ENCODE results near the gene CEP290.

The CEP290 gene

DNA sequence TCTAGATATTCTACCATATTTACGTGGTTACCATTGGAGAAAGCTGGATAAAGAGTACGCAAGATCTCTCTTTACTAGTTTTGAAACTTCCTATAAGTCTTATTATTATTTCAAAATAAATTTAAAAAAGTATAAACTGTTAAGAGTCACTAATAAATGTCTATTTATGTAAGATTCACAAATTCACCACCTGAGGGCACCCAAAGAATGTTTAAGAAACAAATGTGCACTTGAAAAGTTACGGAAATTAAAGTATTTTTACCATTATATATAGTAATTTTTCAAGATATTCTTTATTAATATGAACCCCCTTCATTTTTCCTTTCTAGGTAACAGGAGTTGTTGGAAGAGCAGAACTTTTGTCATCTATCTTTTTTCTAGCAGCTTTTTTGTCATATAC, 12.1 kb upstream of the CEP290 start:
- Histone ChIP-seq H3K36me3 (ENCODE audit: control insufficient read depth, insufficient read depth, low read length) (peaks cover 2% of the 10 kb centered on the region), H3K27me3 (replicated peaks; ENCODE audit: control insufficient read depth, insufficient read depth, low read length) (no peaks in the 10 kb centered on the region), H3K4me3 (replicated peaks; ENCODE audit: low read depth, low read length) (no peak overlapping the region)
- DNase-seq (ENCODE audit: extremely low read depth, insufficient read length): no peak
- no peak for TF ChIP-seq CTCF (IDR thresholded peaks at IDR 0.05; ENCODE audit: insufficient read depth, low read length, poor library complexity, severe bottlenecking)

- TF ChIP-seq CTCF (IDR thresholded peaks at IDR 0.05; ENCODE audit: insufficient read depth, low read length, poor library complexity, severe bottlenecking): no peak
- peaks cover 2% of the 10 kb centered on the region for H3K36me3 ChIP-seq (ENCODE audit: control insufficient read depth, insufficient read depth, low read length)
- H3K27me3 ChIP-seq (replicated peaks; ENCODE audit: control insufficient read depth, insufficient read depth, low read length): no peaks in the 10 kb centered on the region
- no peak overlapping the region for H3K4me3 ChIP-seq (replicated peaks; ENCODE audit: low read depth, low read length)
- DNase-seq (ENCODE audit: extremely low read depth, insufficient read length): no peak
Measured at GRCh38 chr12:88150063-88150462, 8.2 kb upstream of the CEP290 start.

DNA sequence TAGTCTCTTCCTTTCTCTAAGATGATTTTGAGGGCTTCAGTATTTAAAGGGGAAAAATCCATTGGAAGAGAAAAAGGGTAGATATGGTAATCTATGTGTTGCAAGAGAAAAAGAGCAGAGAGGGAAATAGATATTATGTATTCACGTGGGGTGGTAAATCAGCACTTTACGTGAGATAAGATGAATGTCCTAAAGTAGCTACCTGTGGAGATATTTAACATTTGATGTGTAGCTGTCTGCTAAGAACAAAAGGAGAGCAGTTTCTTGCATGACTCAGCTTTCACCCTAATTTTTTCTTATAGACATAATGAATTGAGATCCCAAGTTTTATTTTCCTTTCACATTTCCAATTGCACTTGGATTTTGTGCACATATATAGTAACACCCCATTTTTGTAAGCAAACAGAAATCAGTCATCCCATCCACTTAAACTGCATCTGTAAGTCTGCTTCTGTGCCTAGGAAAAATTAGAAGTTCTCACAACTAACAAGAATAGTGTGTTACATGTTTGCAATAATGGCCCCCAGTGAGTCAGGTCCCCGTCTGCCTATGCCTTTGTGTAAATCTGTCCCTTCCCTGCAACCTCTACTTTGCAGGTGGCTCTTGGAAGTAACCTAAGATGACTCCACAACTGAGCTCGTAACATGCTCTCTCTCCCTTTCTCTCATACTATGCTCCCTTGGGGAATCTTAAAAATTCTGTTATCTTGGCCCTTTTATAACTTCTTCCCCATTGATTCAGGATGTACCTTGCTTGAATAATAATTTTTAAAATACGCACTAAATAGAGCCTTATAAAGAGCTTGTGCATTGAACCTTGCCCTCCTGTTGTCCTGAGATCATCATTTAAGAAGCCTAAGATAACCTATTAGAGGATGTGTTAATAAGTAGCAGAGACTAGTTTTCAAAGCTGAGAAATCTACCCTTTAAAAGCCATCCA, 3.9 kb upstream of the CEP290 start:
- Histone ChIP-seq H3K36me3 (ENCODE audit: control insufficient read depth, insufficient read depth, low read length) (peaks cover 2% of the 10 kb centered on the region), H3K4me3 (replicated peaks; ENCODE audit: low read depth, low read length) (no peak overlapping the region), H3K27me3 (replicated peaks; ENCODE audit: control insufficient read depth, insufficient read depth, low read length) (no peaks in the 10 kb centered on the region)
- no peak for DNase-seq (ENCODE audit: extremely low read depth, insufficient read length)
- no peak for TF ChIP-seq CTCF (IDR thresholded peaks at IDR 0.05; ENCODE audit: insufficient read depth, low read length, poor library complexity, severe bottlenecking)

DNA sequence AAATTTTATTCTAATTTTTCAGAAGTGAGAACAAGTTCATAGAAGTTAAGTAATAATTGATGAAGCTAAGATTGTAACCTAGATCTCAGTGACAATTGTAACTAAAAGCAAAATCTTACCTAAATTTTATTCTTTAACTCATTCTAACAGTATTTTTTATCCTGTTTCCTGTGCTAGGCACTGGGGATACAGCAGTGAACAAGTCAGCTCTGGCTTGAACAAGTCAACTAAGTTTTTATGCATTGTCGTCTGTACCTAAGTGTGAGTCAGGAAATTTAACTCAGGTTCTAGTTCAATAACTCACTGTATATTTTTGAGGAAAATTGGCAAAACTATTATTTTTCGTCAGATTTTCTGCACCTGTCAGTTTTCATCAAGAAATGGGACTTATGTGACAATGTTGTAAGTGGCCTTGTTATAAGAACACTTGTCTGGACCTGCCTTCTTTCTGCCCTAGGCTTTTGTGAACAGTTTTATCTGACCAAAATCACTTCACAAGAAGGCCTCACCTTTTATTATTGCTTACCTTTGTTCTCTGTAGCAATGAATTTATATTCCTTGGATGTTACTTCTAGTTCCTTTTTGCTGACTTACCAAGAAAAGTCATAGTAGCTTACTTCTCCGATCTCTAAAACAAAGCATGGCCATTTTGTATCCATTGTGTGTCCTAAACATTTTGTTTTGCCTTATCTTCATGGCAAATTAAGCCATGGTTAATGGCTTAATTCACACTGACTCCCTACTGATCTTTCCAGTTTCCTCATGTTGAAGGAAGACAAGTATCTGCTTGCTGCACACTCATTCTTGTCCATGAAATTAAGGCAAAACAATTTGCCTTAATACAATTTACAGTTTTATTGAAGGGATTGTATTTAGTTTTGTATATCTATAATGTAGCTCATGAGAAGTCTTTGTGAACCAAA, 2.9 kb upstream of the CEP290 start:
- Histone ChIP-seq H3K4me3 (replicated peaks; ENCODE audit: low read depth, low read length) (no peak overlapping the region), H3K36me3 (ENCODE audit: control insufficient read depth, insufficient read depth, low read length) (no peaks in the 10 kb centered on the region), H3K27me3 (replicated peaks; ENCODE audit: control insufficient read depth, insufficient read depth, low read length) (no peaks in the 10 kb centered on the region)
- TF ChIP-seq CTCF (IDR thresholded peaks at IDR 0.05; ENCODE audit: insufficient read depth, low read length, poor library complexity, severe bottlenecking): no peak
- no peak for DNase-seq (ENCODE audit: extremely low read depth, insufficient read length)

DNA sequence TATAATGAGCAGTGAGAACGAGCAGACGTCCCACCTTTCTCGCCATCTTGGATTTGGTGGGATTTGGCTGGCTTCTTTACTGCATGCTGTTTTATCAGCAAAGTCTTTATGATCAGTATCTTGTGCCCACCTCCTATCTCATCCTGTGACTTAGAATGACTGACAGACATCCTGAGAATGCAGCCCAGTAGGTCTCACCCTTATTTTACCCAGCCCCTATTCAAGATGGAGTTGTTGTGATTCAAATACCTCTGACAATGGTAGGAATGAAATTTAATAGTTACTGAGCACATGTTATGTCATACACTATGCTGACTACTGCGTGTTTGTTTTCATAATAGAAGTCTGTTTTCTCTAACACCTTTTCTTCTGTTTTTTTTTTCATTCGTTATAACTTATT, 2.1 kb upstream of the CEP290 start:
- no peaks in the 10 kb centered on the region; the same call in 1 of the 2 replicates for H3K36me3 ChIP-seq (ENCODE audit: control insufficient read depth, insufficient read depth, low read length)
- H3K27me3 ChIP-seq (replicated peaks; ENCODE audit: control insufficient read depth, insufficient read depth, low read length): no peaks in the 10 kb centered on the region
- no peak for DNase-seq (ENCODE audit: extremely low read depth, insufficient read length)
- no peak for TF ChIP-seq CTCF (IDR thresholded peaks at IDR 0.05; ENCODE audit: insufficient read depth, low read length, poor library complexity, severe bottlenecking)
- H3K4me3 ChIP-seq (replicated peaks; ENCODE audit: low read depth, low read length): no peak overlapping the region
